Stimulated activated CD4-positive, alpha-beta T cell treated with anti-CD3 and anti-CD28 coated beads, Interleukin-4, amount 100 ng/mL, for 48 hours (primary cell): ENCODE data around the gene KCNN3.

Source experiments
- DNase-seq, 2 donors: peaks; one replicate each; pipeline ENCODE4 v3.0.0-alpha.2; 2020; ENCODE audit warnings: low read depth in 2 of 2

The KCNN3 gene

DNA sequence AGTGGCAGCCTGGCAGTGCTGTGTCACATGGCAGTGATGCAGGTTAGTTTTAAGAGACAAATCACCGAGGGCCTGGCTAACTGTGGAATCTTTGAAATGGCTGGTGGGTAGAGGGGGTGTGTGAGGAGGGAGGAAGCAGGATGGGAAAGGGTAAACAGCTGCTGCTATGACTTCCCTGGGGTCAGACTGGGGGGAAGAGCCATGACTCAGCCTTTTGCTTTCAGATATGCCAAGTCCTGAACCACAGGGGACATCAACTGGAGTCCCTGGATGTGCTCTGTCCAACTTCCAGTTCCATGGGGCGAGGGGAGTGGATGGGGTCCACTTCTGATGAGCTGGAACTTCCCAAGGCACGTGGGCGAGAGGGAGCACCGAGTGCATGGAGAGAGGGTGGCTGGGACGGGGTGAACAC lies 141.0 kb downstream of the KCNN3 start:
- no peak for DNase-seq

DNA sequence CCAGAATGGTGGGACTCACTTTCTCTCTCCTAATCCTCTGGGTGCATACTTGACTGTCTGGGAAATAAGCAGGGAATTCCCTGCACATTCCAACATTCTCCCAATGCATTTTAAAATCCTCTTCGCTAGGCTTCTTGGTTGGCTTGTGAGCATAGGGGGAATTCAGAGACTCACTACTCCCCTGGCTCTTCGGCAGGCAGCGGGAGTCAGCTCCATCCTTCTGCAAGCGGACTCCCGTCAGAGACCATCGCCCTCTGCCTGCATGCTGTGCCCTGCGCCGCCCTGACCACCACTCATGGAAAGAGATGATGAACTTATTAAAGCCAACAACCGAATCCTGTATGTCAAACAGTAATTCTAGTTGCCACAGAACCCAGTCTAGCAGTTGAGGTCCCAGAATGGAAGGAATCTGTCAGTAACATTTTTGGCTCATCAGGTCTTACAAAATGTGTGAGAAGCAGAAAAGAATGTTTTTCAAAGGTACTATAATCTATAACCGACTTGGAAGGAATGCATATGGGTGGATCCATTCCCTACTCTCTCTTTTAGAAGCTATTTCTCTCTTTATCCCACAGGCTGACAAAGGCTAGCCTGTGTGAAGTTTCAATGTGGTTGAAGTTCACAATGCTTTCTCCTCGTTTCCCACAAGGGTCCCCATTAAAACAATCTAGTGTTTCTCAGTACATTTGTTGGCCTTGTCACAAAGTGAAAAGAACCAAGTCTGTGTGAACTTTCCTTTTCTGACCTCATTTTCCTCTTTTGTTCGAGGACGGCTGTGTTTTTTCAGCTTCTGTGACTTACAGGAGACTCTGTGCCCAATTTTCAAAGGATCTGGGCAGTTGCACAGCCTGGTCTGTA lies 143.0 kb downstream of the KCNN3 start:
- DNase-seq, result no peak

DNA sequence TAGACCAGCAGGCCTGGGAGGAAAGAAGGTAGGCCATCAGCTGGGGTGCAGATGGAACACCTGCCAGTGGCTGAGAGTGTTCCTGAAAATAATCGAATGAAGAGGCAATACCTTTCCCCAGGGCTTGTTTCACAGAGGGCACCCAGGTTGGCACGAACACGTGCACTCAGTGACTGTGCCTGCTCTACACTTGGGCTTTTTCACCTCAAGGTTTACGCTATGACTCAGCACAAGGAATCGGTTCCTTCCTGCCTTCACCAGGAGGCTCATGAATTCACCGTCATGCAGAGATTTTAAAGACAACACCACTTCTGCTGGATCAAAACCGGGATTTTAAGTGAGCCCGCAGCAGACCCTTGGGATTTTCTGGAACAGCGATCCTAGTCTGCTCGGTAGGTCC lies 143.6 kb downstream of the KCNN3 start:
- no peak for DNase-seq

GRCh38 chr1:154725865-154726264 lies 144.2 kb downstream of the KCNN3 start:
- DNase-seq, result no peak

DNA sequence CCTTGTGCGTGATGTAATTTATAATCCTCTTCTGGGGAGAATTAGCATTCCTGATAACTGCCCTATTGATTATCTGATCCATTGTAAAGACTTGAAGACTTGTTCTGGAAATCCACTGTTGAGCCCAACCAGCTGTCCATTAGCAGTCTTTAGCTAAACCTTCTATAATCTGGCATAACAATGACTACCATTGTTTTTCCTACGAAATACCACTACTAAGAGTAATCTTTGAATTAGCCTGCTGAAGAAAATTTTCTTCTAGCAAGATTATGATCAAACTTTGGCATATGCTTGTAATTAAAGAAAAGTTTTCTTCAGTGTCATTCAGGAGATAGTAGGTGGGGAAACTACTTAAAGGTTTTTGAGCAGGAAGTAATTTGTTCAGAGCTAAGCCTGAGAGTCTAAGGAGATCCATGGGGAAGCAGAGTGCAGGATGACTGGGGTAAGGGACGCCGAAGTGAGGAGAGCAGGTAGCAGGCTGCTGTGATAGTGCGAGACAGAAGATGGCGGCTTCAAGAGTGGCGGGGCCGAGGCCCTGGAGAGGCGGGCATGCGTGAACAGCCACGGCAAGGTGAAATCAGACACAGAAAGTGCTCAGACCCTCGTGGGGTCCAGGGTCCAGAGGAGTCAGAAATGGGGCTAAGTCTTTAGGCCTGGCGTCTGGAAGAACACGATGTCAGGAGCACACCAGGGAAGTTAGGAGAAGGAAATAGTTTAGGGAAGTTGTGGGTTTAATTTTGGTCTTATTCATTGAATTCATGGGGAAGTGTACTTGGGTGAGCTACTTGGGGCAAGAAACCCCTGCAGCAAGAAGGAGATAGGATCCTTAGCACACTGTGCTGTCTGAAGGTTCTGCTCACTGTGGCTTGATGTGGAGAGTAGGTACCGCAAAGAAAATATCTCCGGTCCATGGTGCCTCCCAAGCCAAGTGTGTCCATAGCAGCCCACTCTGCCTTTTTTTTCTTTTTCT lies 149.5 kb downstream of the KCNN3 start:
- DNase-seq, result no peak

DNA sequence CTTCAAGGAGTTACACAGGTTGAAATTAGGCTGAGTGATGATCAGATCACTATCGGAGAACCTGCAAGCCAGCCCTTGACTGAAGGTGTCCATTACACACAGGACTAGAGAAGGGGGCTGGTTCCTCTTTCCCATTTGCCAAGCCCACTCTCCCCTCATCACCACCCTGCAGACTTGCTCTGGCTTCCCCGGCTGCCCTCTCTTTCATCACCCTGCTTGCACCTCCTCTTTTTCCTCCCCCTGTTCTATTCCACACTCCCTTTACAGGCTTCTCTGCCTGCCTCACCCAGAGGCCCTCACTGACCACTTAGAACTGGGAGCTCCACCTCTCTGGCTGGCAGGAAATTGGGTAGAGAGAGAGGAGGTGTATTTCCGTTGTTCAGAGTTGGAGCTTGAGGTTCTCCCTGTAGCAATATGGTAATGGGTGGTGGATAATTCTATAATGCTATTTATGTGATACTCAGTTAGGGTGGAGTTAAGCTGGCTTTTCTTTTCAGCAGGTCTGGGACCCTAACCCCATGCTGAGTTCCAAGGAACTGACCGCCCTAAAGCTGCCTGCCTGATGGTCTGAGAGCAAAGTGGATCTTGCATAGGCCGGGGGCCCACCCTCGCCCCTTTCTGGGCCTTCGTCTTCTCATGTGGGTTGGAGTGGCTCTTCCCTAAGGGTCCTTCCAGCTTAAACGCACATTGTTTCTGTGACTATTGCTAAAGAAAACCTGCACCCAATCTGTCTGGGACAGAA lies 150.3 kb downstream of the KCNN3 start:
- no peak for DNase-seq

- DNase-seq, result no peak
These were observed 151.5 kb downstream of the KCNN3 start for GRCh38 chr1:154718566-154718965.

DNA sequence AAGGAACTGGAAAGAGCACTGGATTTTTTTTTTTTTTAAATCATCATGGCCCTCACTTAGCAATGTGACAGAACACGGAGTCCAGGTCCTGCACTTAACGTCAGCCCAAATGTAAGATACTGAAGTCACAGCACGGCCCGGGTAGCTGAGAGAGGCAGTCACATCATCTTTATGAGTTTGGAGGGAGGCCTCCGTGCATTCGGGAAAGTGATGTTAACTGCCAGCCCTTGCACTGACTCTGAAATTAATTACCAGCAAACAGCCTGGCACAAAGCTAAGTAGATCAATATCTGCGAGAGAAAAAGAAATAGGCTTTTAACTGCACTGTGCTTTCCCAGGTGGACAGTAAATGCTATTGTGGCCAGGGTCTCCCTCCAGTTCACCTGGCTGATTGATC lies 152.6 kb downstream of the KCNN3 start:
- no peak for DNase-seq

DNA sequence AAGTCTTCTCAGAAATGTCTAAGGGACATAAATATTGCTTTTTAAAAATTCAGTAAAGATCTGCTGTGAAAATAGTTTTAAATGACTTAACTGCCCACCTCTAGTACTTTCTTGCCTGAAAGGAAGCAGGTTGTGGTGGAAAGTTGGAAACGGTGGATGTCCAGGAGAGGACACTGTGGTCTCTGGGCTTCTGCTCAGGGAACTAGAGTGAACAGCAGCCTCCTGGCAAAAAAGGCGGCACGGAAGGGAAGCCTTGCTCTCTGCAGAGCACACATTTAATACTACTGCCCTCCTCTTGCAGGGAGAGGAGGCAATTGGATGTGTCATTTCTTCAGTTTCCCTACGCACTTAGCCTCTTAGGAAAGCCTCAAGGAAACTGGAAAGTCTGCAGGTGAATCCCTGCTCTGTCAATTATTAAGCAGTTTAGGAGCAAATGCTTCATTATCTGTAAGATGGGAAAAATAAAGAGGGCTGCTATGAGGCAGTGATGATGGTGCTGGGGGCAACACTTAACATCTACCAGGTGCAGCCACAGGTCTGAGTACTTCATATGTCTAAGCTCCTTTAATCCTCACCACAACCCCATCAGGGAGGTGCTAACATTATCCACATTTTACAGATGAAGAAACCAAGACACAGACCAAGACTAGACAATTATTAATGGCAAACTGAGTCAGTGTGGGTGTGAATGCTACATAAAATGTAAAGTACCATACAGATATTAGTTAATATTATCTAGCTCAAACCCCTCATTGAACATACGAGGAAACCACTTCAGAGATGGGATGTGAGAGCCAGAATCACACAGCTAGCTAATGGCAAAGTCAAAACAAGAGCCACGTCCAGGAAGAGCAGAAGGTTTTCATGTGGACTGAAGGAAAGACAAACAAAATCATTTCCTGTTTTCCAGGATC lies 153.2 kb downstream of the KCNN3 start:
- no peak for DNase-seq

- no peak for DNase-seq
These were observed 154.1 kb downstream of the KCNN3 start for GRCh38 chr1:154716011-154716410.

DNA sequence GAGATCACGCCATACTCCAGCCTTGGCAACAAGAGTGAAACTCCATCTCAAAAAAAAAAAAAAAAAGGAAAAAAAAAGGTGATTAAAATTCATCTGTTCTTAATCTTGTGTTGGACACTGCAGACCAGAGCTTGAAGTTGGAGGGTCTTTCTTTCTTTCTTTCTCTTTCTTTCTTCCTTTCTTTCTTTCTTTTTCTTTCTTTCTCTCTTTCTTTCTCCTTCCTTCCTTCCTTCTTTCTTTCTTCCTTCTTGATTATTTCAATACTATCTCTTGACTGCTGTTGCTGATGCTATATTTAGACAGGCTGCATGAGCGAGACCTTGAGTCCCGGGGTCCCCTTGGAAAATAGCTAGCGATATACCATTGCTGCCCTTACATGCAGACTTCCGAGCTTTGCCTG lies 154.7 kb downstream of the KCNN3 start:
- DNase-seq, result no peak

GRCh38 chr1:154714638-154715037 lies 155.4 kb downstream of the KCNN3 start:
- no peak for DNase-seq

GRCh38 chr1:154714052-154714623 lies 155.9 kb downstream of the KCNN3 start:
- no peak for DNase-seq

DNA sequence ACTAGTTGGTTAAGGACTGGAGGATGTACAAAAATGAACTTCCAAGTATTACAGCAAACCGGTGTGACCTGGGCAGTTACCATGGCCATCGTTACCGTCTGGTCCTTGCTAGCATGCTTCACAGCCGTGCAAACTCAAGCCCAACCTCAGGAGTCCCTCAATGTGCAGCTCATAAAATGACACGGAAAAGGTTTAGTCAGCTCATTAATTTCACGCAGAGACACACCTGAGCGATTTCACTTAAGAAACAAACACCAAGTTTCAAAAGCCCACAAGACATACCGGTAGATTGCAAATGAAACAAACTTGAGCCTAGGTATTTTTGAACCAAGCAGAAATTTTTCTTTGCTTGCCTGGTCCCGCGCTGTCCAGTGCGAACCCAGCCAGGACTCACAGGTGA lies 157.1 kb downstream of the KCNN3 start:
- no peak for DNase-seq

GRCh38 chr1:154712166-154712810 lies 157.8 kb downstream of the KCNN3 start:
- DNase-seq, result no peak

DNA sequence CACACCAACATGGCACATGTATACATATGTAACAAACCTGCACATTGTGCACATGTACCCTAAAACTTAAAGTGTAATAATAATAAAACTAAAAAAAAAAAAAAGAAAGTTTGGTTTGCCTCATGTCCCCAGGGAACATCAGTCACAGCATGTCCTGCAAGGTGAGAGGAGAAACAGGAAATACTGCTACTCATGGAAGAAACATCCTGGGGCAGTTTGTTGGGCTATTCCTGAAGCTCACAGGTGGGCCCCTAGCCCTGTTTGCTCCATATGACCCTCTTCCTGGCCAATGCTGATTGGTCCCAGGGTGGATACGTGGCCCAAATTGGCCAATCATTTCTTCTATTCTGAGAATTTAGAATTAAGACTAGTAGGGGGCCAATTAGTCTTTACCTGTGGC lies 158.7 kb downstream of the KCNN3 start:
- DNase-seq, result no peak

DNA sequence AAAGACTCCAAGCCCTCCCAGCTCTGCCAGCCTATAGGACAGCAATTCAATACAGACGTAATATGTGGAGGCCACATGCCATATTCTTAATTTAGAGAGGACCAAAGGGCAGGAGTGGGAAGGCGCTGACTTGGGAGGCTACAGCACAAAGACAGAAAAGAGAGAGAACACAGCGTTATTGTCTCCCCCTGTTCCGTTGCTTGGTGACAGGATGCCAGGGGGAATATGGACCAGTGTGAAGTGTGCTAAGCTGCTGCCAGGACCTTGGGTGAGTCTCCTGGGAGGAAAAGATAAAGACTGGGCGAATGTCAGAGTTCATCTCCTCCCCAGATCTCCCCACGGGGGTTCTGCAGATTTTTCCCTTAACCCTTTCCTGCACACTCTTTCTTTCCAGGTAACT lies 160.0 kb downstream of the KCNN3 start:
- no peak for DNase-seq

DNA sequence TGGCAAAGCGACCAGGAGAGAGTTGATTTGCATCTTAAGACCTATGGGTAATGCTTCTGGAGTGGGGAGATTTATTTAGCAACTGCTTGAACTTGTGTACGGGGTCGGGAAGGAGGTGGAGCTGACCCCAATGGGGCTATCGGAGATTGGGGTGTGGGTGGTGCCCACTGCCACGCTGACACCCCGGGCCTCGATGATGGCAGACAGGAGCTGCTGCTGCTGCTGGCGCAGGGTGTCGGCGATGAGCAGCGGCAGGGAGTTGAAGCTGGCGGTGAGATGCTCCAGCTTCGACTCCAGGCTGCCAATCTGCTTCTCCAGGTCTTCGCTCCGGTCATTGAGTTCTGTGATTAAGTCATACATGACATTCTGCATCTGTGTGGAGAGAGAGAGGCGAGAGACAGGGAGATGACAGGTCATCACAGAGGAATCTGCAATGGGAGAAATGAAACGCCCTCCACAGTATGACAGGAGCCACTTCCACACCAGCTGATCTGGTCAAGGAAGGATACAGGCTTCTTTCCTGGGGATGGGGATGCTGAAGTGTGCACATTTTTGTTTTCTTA lies 162.1 kb downstream of the KCNN3 start:
- DNase-seq, result no peak

GRCh38 chr1:154706851-154707250 lies 163.2 kb downstream of the KCNN3 start:
- no peak for DNase-seq

- no peak for DNase-seq
These were observed 164.5 kb downstream of the KCNN3 start for GRCh38 chr1:154705544-154705943.
